Kidney (tissue), 14 donors: ENCODE data around the gene PTPRM. TPM values are rescaled to one million over a fixed set of nuclear protein-coding genes. Genes with fewer than 3 reads are reported as not detected.

Source experiments
- DNase-seq, 5 donors: peaks; one replicate each; pipeline ENCODE4 v3.0.0-alpha.2; 2013 to 2020
- FAIRE-seq: peaks from 2 replicates; lab custom pipeline; 2012; peaks lifted over from hg19 to GRCh38; lab: Jason Lieb, UNC
- H3K27ac ChIP-seq, 2 donors: one replicate each; pipeline ENCODE4 v1.7.0; 2013; ENCODE audit warnings: low read depth in 2 of 2, low read length in 2 of 2, inconsistent platforms in 1 of 2
- H3K27me3 ChIP-seq: one replicate; pipeline ENCODE4 v1.7.1; 2013; ENCODE audit warnings: low read length, inconsistent platforms; ENCODE audit not compliant: control insufficient read depth, insufficient read depth
- H3K36me3 ChIP-seq, 3 donors: one replicate each; pipeline versions ENCODE4 v1.7.0 to v1.7.1; 2013; ENCODE audit warnings: low read length in 3 of 3, control low read depth in 1 of 3, inconsistent platforms in 1 of 3; ENCODE audit not compliant: insufficient read depth in 3 of 3, control insufficient read depth in 2 of 3
- H3K4me1 ChIP-seq, 3 donors: one replicate each; pipeline versions ENCODE4 v1.7.0 to v1.7.1; 2013; ENCODE audit warnings: low read length in 3 of 3, inconsistent platforms in 1 of 3, low read depth in 1 of 3; ENCODE audit not compliant: control insufficient read depth in 2 of 3, insufficient read depth in 2 of 3
- H3K4me3 ChIP-seq, 3 donors: one replicate each; pipeline versions ENCODE4 v1.7.0 to v1.8.1; 2013; ENCODE audit warnings: low read length in 3 of 3, control low read depth in 1 of 3, inconsistent platforms in 1 of 3
- H3K9ac ChIP-seq, 3 donors: one replicate each; pipeline versions ENCODE4 v1.7.0 to v1.7.1; 2013; ENCODE audit warnings: low read length in 3 of 3, control low read depth in 1 of 3, inconsistent platforms in 1 of 3
- H3K9me3 ChIP-seq, 3 donors: one replicate each; pipeline versions ENCODE4 v1.7.0 to v1.7.1; 2013; ENCODE audit warnings: low read length in 3 of 3, control low read depth in 1 of 3, inconsistent platforms in 1 of 3; ENCODE audit not compliant: control insufficient read depth in 2 of 3, insufficient read depth in 1 of 3
- intact Hi-C: fragments of 100-400 bp; cut with DNase I; formaldehyde crosslinking; loops from one replicate; pipeline ENCODE4 v1.11.1; 2022
- polyA plus RNA-seq: library from polyadenylated mRNA; stranded (reverse); fragments of 350-450 nt; fragmentation: Illumina TruSeq; extraction: RNeasy Lipid Tissue Mini Kit (QIAGEN cat#74804); gene quantifications from one replicate; pipeline ENCODE4 v1.2.3, GENCODE V29; 2014; ENCODE audit warnings: low read depth, low replicate concordance; ENCODE audit not compliant: insufficient read depth
- total RNA-seq: library from RNA; stranded (reverse); fragmentation: NEBNext Ultra II Directional; extraction: Animal tissue kit (Norgen Biotek cat#: 25700); gene quantifications from one replicate; pipeline ENCODE4 v1.2.1, GENCODE V29; 2021
- TF ChIP-seq, protein P1 (sequence below): IDR thresholded peaks from 3 replicates; pipeline ENCODE4 v1.5.1; 2012; ENCODE audit warnings: mild to moderate bottlenecking, moderate library complexity, borderline replicate concordance; ENCODE audit not compliant: insufficient read depth; ENCODE audit errors: extremely low read depth
- donor health status: control.
- donor health status: control.
- donor health status: control.
- donor health status: control.
- donor health status: control.
- donor health status: DM: yes; HTN: yes; CAD: no.
- donor health status: Normal renal cell carcinoma (clear cell type).

Gene PTPRM
- total and polyA plus RNA-seq, 2 donors from 2014 or later: 52.4 to 98.9 TPM

DNA sequence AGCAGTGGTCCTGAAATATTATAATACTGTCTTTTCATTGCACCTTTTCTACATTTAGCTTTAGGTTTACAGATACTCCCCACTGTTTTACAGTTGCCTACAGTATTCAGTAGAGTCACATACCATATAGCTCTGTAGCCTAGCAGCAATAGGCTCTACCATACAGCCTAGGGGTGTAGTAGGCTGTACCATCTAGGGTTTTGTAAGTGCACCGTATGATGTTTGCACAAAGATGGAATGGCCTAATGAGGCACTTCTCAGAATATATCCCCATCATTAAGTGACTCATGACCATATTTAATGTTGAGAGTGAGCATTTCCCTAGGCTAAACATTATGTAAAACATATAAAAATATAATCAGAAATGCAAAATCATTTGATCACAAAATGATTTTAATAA is 530.8 kb downstream of the PTPRM start:
- DNase-seq (no peak), FAIRE-seq (no peak)
- no peak overlapping the region for H3K4me3 ChIP-seq
- intact Hi-C loops: no loop called here
- TF ChIP-seq, protein P1, sequence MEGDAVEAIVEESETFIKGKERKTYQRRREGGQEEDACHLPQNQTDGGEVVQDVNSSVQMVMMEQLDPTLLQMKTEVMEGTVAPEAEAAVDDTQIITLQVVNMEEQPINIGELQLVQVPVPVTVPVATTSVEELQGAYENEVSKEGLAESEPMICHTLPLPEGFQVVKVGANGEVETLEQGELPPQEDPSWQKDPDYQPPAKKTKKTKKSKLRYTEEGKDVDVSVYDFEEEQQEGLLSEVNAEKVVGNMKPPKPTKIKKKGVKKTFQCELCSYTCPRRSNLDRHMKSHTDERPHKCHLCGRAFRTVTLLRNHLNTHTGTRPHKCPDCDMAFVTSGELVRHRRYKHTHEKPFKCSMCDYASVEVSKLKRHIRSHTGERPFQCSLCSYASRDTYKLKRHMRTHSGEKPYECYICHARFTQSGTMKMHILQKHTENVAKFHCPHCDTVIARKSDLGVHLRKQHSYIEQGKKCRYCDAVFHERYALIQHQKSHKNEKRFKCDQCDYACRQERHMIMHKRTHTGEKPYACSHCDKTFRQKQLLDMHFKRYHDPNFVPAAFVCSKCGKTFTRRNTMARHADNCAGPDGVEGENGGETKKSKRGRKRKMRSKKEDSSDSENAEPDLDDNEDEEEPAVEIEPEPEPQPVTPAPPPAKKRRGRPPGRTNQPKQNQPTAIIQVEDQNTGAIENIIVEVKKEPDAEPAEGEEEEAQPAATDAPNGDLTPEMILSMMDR: no peak
- H3K27me3 ChIP-seq: no peaks in the 10 kb centered on the region
- H3K4me1 ChIP-seq: no peaks in the 10 kb centered on the region
- peaks cover 0 to 7% (median under 1%) of the 10 kb centered on the region in 3 donors for H3K9me3 ChIP-seq
- no peaks in the 10 kb centered on the region for H3K36me3 ChIP-seq
- no peak overlapping the region for H3K27ac ChIP-seq
- no peak overlapping the region for H3K9ac ChIP-seq

DNA sequence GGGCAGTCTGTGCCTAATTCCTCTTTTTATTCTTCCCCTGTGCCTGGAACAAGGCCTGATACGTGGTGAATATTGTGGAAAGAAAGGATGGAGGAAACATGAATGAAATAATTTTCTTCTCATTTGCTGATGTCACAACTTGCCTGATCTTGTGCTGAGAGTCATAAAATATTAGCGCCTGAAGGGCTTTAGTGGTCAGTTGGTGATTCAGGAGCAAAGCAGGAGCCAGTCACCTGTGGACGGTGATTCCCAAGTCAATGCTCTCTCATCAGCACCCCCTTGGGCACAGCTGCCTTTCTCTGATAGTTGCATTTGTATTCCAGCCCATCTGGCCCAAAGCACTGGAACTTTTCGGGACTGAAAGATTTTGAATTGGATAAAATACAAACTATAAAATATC is 539.5 kb downstream of the PTPRM start:
- peaks cover 3 to 10% (median 3%) of the 10 kb centered on the region in 3 donors for H3K9me3 ChIP-seq
- no peaks in the 10 kb centered on the region for H3K27me3 ChIP-seq
- H3K36me3 ChIP-seq: no peaks in the 10 kb centered on the region
- intact Hi-C loops: no loop called here
- DNase-seq (no peak), FAIRE-seq (no peak)
- TF ChIP-seq, protein P1: no peak
- H3K9ac ChIP-seq: no peak overlapping the region
- H3K4me1 ChIP-seq: no peaks in the 10 kb centered on the region
- no peak overlapping the region for H3K4me3 ChIP-seq
- no peak overlapping the region for H3K27ac ChIP-seq

DNA sequence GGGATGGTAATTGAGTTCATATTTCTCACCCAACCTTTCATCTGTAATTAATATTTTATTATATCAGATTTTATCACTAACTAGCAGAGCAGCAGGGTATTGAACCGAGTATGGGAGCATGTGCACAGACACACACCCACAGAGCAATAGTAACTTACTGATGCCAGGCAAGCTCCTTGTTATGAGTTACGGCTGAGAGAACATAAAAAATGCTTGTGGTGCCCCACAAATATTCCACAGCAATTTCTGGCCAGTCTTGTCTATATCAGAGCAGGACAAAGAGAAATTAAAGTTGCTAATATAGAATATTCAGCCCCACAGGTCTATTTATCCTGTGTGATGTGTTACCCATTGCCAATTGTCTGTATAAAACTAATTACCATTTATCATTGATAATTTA is 540.3 kb downstream of the PTPRM start:
- intact Hi-C loops: no loop called here
- H3K27ac ChIP-seq: no peak overlapping the region
- H3K4me3 ChIP-seq: no peak overlapping the region
- FAIRE-seq (no peak), DNase-seq (peak in 1 of 5 donors; percentile 15)
- H3K4me1 ChIP-seq: no peaks in the 10 kb centered on the region
- no peak overlapping the region for H3K9ac ChIP-seq
- TF ChIP-seq, protein P1: no peak
- H3K36me3 ChIP-seq: no peaks in the 10 kb centered on the region
- peaks cover 3 to 8% (median 3%) of the 10 kb centered on the region in 3 donors for H3K9me3 ChIP-seq
- H3K27me3 ChIP-seq: no peaks in the 10 kb centered on the region

DNA sequence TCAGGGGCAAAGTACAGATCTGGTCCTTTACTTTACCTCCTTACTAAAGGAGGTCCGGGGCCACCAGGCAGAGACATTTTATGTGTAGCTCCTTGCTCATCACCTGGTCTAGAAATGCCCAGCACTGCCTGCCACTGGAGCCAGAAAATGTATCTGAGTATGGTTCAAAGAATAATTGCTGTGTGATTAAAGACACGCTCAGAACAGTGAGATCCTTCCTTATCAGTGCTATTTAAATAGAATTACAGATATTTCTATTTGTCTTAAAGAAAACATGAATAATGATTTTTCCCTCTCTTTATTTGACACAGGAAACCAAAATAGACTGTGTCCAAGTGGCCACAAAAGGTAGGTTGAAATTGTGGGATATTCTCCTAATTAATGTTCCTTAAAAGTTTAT is 547.4 kb downstream of the PTPRM start:
- Histone ChIP-seq H3K9me3 (no peaks in the 10 kb centered on the region), H3K27me3 (no peaks in the 10 kb centered on the region), H3K4me3 (no peak overlapping the region), H3K27ac (no peak overlapping the region), H3K4me1 (no peaks in the 10 kb centered on the region), H3K9ac (no peak overlapping the region), H3K36me3 (no peaks in the 10 kb centered on the region)
- DNase-seq (no peak), FAIRE-seq (no peak)
- intact Hi-C loops: no loop called here
- TF ChIP-seq, protein P1: no peak
